GM18520 (cell line): Measurements from ENCODE around the gene SLC4A4.
A peak's percentile ranks its signal among the peaks of the same experiment; 100 is the strongest.

Experiments used
- ATAC-seq: cut with Tn5 transposase; IDR thresholded peaks from one replicate; pipeline ENCODE4 v1.9.1; 2021; ENCODE audit not compliant: unreplicated experiment

SLC4A4 gene

DNA sequence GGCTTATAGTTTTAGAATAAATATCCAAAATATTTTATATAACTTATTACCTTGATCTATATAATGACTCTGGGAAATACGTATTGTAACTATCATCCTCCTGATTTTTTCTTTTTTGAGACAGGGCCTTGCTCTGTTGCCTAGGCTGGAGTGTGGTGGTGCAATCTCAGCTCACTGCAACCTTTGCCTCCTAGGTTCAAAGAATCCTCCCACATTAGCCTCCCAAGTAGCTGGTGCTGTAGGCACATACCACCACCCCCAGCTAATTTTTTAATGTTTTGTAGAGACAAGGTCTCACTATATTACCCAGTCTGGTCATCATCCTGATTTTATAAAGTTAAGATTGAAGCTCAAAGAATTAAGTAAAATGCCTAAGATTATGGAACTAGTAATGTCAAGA is 193.6 kb downstream of the SLC4A4 start:
- ATAC-seq, result no peak

DNA sequence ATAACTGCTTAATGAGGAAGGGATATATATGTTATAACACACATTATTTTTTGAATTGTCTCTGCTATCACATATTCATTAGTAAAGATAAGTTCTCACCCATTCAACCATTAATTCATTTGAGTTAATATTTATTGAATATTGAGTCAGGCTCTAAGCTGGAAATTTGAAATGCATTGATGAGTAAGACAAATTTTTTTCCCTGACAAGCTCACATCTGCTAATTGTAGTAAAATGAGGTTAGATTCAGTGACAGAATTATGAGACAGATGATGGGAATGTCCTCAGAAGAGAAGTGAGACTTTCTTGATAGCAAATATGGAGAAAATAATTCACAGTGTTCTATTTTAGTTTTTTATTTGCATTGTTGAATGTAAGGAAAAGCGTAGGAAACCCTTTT is 194.3 kb downstream of the SLC4A4 start:
- no peak for ATAC-seq

DNA sequence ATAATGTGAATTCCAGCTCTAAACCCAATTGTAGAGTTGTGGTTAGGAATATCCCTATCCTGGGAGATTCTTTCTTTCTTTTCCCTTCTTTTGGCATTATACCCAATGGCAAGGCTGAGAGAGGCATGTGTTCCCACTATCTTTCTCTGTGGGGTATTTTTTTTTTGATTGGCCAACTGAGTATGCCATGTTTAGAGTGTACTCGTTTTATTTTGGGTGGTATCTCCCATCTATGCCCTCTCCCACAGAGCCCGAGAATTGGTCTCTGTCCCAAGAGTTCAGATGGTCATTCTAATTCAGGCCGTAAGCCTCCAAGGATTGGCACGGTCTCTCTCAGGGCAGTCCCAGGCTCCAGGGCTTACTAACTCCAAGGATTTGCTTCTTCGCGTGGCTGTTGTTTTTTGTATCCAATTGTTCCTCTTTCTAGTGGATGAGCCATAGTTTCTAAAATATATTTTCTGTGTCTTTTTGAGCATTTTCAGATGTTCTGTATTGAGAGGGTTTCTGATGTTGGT is 198.8 kb downstream of the SLC4A4 start:
- ATAC-seq, result no peak

DNA sequence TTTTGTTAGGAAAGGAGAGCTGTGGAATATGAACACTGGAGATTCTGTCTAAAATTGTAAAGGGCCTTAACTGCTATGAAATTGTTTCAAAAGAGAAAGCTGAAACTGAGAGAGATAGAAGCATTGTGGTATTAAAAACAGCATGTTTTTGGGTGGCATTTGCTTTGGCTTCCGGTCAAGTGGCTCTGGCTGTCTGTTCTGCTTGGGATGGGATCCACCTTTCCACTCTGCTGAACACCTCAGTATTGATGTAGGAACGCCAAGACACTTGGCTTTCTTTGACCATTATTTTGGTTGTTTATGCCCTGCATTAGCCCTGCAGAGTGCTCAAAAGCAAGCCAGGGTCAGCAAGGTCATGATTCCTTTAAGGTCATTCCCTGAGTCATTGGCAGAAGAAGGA is 199.7 kb downstream of the SLC4A4 start:
- ATAC-seq, result no peak

DNA sequence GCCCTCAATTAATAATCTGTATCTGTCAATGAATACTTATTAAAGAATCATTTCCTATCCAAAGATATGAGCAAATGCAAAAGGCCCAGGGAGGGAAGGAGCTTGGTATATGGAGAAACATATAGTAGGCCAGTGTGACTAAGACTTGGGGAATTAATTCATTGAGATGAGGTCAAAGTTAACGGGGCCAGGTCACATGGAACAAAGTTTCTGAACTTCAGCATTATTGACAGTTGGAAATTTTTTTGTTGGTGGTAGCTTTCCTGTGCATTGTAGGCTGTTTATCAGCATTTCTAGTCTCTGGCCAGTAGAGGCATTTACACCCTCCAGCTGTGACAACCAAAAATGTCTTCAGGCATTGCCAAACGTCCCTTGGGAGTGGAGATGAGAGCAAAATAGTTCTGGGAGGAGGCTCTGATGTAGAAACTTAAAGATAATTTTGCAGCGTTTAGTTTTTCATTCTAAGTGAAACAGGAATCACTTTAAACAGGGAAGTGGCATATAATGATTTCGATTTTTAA is 202.0 kb downstream of the SLC4A4 start:
- ATAC-seq, result no peak

DNA sequence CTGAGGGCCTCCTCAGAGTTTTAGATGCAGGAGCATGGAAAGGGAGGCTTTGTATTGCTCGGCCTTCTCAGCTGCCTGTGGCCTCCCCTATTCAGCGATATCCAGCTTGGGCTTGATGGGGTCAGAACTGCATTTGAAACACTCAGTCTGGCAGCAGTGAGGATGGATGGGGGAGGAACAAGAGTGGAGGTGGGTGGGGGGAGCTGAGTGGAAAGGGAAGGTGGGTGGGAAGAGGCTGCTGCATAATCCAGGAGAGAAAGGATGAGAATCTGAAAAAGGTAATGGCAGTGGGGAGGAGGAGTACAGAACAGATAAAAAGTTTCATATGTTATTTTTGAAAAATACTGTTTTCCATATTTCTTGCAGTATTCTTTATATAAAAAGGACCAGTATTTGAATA is 202.7 kb downstream of the SLC4A4 start:
- no peak for ATAC-seq

DNA sequence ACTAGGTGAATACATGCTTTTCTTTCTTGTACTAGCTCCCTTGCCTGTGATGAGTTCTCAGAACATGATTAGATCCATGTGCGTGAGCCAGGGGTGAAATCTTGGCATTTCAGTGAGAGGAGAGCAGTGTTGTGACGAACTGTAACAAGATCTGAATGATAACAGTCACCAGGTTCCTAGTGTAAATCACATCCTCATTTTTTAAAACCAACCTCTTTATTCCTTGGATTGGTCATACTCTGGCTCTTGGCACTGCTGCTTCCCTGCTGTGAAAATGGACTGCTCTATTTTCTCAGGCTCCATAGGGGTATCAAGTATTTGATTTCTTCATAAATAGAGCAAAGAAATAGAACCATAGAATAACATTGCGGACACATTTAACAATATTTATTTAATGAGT is 206.3 kb downstream of the SLC4A4 start:
- ATAC-seq, result no peak

DNA sequence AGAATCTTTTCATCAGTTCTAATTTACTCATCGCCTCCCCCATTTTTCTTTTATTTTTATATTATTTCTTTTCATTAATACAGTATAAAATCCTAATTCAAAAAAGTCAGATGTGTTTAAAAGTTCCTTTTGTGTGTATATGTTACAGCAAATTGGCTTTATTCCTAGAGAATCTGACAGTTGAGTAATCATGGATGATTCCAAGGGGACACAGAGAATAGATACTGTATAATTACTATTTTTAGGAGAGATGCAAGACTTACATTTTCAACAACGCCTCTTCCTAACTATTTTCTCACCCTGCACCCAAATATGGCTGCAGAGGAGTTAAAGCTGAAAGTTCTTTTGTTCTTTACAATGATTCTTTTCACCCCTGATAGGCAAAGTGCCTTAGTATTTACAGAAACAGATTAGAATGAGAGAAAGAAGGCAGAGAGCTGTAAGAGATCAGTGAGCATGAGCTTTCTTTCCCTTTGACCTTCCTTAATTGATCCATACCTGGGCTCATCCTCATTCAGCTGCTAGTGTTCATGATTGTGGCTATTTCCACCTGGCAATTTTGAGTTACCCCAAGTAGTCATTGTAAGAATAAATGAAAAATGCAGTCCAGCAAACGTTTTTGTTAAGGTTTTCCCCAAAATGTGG is 210.8 kb downstream of the SLC4A4 start:
- ATAC-seq, result no peak

DNA sequence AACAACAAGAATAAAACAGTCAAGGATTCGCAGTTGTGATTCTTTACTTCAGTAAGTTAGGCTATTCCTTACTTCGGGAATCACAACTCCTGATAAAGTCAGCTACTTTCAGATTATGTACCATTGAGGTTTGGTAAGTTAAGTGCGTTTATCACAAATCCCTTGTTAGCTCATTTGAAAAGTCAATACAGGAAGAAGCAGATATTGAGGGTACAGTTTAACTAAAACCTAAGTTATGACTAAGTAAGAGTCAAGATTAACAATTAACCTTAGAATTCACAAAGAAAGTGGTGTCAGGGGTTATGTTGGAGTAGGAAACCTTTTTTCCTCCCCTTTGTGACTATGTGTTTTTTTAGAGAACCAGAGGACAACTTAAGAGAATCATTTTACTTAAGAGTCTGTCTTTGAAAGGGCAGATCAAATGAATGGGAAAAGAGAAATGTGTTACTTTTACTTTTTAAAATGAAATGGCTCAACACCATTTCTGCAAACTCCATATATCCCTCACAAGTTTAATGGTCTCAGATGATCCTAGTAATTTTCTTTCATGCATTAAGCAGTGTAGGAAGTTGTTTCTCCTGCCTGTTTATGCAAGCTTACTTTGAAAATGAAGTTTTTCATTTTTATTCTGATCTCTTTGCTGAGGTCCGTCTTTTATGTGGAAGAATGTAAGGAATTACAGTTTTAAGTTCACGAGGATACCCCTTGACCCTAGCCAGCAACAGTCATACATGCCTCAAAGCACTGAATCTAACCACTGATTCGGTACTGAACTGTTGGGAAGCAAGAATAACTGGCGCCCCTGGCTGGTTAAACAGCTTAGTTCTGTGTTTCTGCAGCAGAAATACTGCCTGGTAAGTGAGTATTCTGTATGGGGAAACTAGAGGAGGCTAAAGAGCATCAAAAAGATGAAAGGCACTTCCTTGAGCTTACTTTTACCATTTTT is 211.7 kb downstream of the SLC4A4 start:
- no peak for ATAC-seq

DNA sequence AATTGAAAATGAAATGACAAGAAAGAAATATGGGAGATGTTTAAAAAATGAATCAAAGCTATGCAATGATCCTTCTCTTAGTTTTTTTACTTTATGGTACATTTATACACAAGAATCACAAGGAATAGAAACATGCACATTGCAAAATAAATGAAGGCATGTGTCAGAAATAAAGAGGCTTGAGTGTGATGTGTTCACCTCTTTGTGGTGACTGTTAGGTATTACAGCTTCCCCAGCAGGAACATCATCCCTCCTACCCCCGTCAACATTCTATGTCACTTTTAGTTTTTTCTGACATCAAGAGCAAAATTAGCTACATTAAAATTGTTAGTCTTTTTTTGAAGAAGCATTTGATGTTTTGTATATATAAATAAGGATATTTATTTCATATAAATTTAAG is 214.8 kb downstream of the SLC4A4 start:
- ATAC-seq, result no peak

DNA sequence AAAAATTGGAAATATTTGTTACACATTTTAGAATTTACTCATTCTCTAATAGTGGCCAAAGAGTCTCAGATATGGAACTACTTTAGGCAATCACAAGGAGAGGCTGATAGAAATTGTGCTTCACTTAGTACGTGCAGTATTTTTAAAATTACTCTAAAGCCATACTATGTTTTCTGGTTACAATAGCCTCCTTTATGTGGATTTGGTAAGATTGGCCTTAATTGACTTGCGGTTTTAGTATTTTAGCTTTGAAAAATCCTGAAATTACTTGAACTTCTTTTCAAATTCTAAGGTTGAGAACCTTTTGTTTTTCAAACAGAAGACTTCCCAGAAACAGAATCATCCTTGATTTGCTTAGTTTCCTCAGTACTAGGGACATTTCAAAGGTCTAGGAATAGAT is 215.2 kb downstream of the SLC4A4 start:
- no peak for ATAC-seq

DNA sequence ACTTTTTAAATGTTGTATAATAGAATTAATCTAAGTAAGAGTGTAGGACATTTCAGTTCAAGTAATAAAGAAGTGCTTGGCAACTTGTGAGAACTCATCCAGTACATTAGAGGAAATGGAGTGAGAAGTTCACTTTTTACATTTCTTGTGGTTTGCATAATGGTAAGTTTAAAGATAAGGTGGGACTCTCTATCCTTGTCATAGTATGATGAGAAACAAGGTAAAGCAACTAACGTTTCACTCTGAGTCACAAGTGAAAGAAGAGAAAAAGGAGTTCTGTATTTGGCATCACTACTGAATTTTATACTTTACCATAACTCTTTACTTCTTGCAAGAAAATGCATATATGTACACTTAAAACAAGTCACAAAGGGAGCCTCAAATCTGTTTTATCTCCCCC is 219.4 kb downstream of the SLC4A4 start:
- ATAC-seq, result peak; percentile 69

DNA sequence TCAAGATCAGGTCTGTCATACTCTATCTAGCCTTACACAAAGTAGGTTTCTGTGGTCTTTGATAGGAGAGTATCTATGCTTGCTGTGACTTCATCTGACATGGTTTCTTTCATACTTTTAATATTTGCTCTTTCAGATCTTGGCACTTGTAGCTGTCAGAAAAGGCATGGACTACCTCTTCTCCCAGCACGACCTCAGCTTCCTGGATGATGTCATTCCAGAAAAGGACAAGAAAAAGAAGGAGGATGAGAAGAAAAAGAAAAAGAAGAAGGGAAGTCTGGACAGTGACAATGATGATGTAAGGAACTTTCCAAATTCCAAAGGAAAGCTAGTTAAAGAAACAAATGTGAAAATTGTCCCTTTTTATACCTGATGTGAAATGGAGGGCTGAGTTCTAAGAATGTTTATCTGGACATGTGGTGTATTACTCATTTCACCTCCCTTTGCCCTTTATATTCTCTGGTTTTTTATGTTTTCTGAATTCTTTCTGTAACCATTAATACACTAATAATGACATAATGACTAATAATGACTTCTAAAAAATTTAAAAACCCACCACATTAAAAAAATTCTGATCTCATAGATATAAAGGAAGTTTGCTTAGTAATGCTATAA is 221.2 kb downstream of the SLC4A4 start:
- no peak for ATAC-seq

DNA sequence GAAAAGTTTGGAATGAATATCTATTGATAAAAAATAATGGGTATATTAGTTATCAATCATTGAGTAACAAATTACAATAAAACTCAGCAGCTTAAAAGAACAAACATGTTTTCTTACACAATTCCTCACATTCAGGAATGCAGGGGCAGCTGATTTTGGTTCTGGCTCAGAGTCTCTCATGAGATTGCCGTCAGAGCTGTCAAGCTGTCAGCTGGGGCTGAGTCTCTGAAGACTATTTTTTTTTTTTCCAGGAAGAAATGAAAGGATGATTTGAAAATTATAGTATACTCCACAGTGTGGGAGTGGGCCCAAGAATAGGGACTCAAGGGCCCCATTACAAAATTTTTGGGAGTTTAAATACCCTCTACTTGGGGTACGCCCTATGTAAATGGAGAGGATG is 226.0 kb downstream of the SLC4A4 start:
- no peak for ATAC-seq

DNA sequence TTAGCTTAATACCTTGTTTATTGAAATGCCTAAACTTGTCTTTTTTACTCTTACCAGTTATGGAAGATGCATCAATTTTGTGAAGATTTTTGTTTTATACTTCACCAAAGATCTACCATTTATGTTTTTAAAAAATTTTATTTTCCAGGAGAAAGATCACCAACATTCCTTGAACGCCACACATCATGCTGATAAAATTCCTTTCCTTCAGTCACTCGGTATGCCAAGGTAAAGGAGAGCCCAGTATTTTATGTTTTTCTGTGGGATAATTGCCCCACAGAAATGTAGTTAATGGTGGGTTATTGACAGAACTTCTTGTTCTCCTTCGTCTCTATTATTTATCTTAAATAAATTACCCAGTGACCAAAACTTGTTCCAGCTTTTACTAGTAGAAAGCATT is 228.0 kb downstream of the SLC4A4 start:
- no peak for ATAC-seq

DNA sequence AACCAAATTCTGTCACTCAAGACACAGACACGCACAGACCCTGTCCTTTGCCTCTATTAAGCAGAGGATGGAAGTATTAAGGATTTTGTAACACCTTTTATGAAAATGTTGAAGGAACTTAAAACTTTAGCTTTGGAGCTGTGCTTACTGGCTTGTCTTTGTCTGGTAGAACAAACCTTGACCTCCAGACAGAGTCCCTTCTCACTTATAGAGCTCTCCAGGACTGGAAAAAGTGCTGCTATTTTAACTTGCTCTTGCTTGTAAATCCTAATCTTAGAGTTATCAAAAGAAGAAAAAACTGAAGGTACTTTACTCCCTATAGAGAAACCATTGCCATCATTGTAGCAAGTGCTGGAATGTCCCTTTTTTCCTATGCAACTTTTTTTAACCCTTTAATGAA is 229.3 kb downstream of the SLC4A4 start:
- no peak for ATAC-seq

DNA sequence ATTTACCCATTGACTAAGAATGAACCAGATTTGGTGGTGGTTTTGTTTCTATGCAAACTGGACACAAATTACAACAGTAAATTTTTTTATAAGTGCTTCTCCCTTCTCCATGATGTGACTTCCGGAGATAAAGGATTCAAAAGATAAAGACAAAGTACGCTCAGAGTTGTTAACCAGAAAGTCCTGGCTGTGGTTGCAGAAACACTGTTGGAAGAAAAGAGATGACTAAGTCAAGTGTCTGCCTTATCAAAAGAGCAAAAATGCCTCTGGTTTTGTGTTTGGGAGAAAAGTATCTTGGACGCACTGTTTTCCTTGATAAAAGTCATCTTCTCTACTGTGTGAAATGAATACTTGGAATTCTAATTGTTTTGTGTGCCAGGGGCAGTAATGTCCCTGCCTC is 231.7 kb downstream of the SLC4A4 start:
- ATAC-seq, result no peak

DNA sequence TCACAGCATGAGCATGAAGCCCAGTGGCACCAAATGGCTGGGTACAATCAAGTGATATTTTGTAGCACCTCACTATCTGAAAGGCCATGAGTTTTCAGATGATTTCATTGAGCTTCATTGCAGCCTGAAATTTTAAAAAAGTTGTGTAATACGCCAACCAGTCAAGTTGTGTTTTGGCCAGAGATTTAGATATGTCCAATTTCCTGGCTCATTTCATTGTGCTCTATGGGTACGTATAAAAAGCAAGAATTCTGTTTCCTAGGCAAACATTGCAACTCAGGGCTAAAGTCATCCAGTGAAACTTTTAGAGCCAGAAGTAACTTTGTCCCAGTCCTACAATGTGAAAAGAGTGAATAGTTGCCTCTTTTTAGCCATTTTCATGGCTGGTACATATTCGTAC is 232.5 kb downstream of the SLC4A4 start:
- ATAC-seq, result no peak

DNA sequence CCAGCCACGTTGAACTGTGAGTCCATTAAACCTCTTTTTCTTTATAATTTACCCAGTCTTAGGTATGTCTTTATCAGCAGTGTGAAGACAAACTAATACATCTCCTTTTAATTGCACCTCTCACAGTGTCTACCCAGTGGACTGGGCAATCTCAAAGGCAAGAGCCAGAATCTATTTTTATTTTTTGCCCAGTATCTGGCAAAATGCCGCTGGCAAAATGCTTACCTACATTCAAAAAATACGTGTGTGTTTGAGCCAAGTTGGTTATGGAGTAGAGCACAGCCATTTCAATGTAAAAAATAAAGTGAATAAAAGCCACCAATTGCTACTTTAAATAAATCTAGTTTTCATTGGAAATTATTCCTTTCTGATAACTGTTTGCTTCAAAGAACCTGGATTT is 245.2 kb downstream of the SLC4A4 start:
- no peak for ATAC-seq

DNA sequence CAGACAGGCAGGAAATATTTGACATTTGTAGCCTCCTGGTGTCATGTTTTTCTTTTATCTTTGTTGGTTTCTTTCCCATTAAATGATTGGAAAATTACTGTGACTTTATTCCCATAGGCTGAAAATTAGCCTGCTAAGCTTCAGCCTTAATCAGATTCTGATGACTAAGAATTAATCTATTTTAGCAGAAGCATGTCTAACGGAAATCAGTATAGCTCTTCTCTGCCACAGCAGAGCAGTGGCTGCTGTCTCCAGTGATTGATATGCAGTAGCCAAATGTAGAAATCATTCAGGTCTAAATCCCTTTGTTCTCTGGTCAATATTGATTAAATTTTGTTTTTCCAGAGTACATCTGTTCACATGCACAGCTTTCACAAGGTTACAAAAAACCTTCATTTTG is 245.8 kb downstream of the SLC4A4 start:
- ATAC-seq, result no peak

DNA sequence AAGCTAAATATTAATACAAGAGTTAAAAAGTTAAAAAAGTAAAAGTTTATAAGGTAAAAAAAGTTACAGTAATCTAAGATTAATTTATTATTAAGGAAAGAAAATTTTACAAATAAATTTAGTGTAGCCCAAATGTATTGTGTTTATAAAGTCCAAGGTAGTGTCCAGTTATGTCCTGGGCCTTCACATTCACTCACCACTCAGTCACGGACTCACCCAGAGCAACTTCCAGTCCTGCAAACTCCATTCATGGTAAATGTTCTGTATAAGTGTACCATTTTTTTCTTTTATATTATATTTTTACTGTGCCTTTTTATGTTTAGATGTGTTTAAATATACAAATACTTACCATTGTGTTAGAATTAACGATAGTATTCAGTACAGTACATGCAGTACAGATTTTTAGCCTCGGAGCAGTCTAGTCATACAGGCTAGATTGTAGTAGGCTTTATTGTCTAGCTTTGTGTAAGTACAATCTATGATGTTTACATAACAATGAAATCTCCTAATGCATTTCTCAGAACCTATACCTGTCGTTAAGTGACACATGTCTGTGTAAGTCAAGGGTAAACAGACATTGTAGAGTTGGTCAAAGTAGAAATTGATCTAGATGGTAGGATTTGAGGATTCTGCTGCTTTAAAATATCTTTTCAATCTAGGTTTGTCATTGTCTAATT is 247.4 kb downstream of the SLC4A4 start:
- ATAC-seq, result no peak
